Uterus (tissue), 4 donors: ENCODE results near the gene CMC2. TPM values are rescaled to one million over a fixed set of nuclear protein-coding genes. Genes with fewer than 3 reads are reported as not detected.

Experiments
- DNase-seq, 2 donors: peaks; one replicate each; pipeline ENCODE4 v3.0.0-alpha.2; 2019 to 2020
- H3K27ac ChIP-seq, 2 donors: fragments of 200-600 bp; sonication (generic); 1 replicate in 1 of 2; 2 replicates in 1 of 2; pipeline ENCODE4 v1.5.1; 2016 to 2018
- H3K27me3 ChIP-seq, 2 donors: fragments of 200-600 bp; sonication (generic); one replicate each; pipeline ENCODE4 v1.5.1; 2018 to 2019; ENCODE audit warnings: control low read depth in 1 of 2
- H3K36me3 ChIP-seq, 2 donors: fragments of 200-600 bp; sonication (generic); one replicate each; pipeline ENCODE4 v1.5.1; 2019; ENCODE audit warnings: control low read depth in 1 of 2
- H3K4me1 ChIP-seq, 2 donors: fragments of 200-600 bp; sonication (generic); one replicate each; pipeline ENCODE4 v1.5.1; 2018 to 2019; ENCODE audit warnings: control low read depth in 1 of 2
- H3K4me3 ChIP-seq, 2 donors: fragments of 200-600 bp; sonication (generic); 1 replicate in 1 of 2; 2 replicates in 1 of 2; pipeline ENCODE4 v1.5.1; 2018 to 2019; ENCODE audit warnings: mild to moderate bottlenecking in 1 of 2
- H3K9me3 ChIP-seq, 2 donors: fragments of 200-600 bp; sonication (generic); one replicate each; pipeline ENCODE4 v1.5.1; 2019; ENCODE audit warnings: control low read depth in 1 of 2
- CTCF ChIP-seq, 4 experiments: fragments of 200-600 bp in 2 of 4; fragments of 450-650 bp in 2 of 4; sonication (generic) in 2 of 4; IDR thresholded peaks; one replicate each; pipeline ENCODE4 v1.5.1; 2016 to 2019; ENCODE audit warnings: antibody characterized with exemption in 4 of 4, mild to moderate bottlenecking in 2 of 4, moderate library complexity in 1 of 4
- POLR2A ChIP-seq, 2 donors: fragments of 450-650 bp; IDR thresholded peaks; one replicate each; pipeline ENCODE4 v1.6.1; 2016; ENCODE audit warnings: antibody characterized with exemption in 2 of 2, mild to moderate bottlenecking in 1 of 2, moderate library complexity in 1 of 2
- intact Hi-C: fragments of 100-400 bp; cut with DNase I; formaldehyde crosslinking; loops from one replicate; pipeline ENCODE4 v1.15.1; 2023; ENCODE audit warnings: low total_unique reads
- total RNA-seq, 4 donors: library from RNA; depleted of rRNA in 3 of 4; stranded (reverse); fragments of >200 nt in 3 of 4; gene quantifications; one replicate each; pipeline versions ENCODE4 v1.1.0 to v1.2.4, GENCODE V29; 2014 to 2023
- donor health status: DM: yes; HTN: yes; CAD: no.

The CMC2 gene
- total RNA-seq, 4 donors from 2014 or later = 1.5 to 204 (median 23.6) TPM

- intact Hi-C loops = no loop called here
- Histone ChIP-seq H3K4me1 (no peaks in the 10 kb centered on the region), H3K9me3 (no peaks in the 10 kb centered on the region), H3K27ac (no peak overlapping the region), H3K36me3 (no peaks in the 10 kb centered on the region), H3K27me3 (no peaks in the 10 kb centered on the region), H3K4me3 (no peak overlapping the region)
- DNase-seq = no peak
- TF ChIP-seq POLR2A (IDR thresholded peaks at IDR 0.05) = no peak
- no peak for TF ChIP-seq CTCF (IDR thresholded peaks at IDR 0.05)
These were observed 23.4 kb upstream of the CMC2 start for GRCh38 chr16:81029930-81030604.

- no peaks in the 10 kb centered on the region for H3K4me1 ChIP-seq
- intact Hi-C loops = no loop called here
- H3K36me3 ChIP-seq = no peaks in the 10 kb centered on the region
- H3K4me3 ChIP-seq = no peak overlapping the region
- H3K27ac ChIP-seq = no peak overlapping the region
- H3K9me3 ChIP-seq = no peaks in the 10 kb centered on the region
- no peak for DNase-seq
- TF ChIP-seq CTCF (IDR thresholded peaks at IDR 0.05) (no peak), POLR2A (IDR thresholded peaks at IDR 0.05) (no peak)
- no peaks in the 10 kb centered on the region for H3K27me3 ChIP-seq
These were observed 19.7 kb upstream of the CMC2 start for GRCh38 chr16:81026429-81026828.

- Histone ChIP-seq H3K9me3 (no peaks in the 10 kb centered on the region), H3K36me3 (no peaks in the 10 kb centered on the region)
- intact Hi-C loops = no loop called here
These were observed 11.8 kb upstream of the CMC2 start for GRCh38 chr16:81018496-81018895.

GRCh38 chr16:81014672-81015071 is 8.0 kb upstream of the CMC2 start:
- H3K4me3 ChIP-seq = no peak overlapping the region
- TF ChIP-seq POLR2A (IDR thresholded peaks at IDR 0.05) (no peak), CTCF (IDR thresholded peaks at IDR 0.05) (no peak)
- no peaks in the 10 kb centered on the region for H3K4me1 ChIP-seq
- intact Hi-C loops = no loop called here
- no peak overlapping the region for H3K27ac ChIP-seq
- DNase-seq = no peak
- H3K27me3 ChIP-seq = no peaks in the 10 kb centered on the region
- no peaks in the 10 kb centered on the region for H3K36me3 ChIP-seq
- no peaks in the 10 kb centered on the region for H3K9me3 ChIP-seq

More at GRCh38 chr16:81018496-81018895, 11.8 kb upstream of the CMC2 start:
- DNase-seq = no peak
- no peaks in the 10 kb centered on the region for H3K4me1 ChIP-seq
- H3K4me3 ChIP-seq = no peak overlapping the region
- no peak overlapping the region for H3K27ac ChIP-seq
- TF ChIP-seq POLR2A (IDR thresholded peaks at IDR 0.05) = no peak
- no peak for TF ChIP-seq CTCF (IDR thresholded peaks at IDR 0.05)
- H3K27me3 ChIP-seq = no peaks in the 10 kb centered on the region

- H3K4me1 ChIP-seq = no peaks in the 10 kb centered on the region
- no peak for DNase-seq
- intact Hi-C loops = no loop called here
- TF ChIP-seq CTCF (IDR thresholded peaks at IDR 0.05) (no peak), POLR2A (IDR thresholded peaks at IDR 0.05) (no peak)
- H3K4me3 ChIP-seq = no peak overlapping the region
- no peaks in the 10 kb centered on the region for H3K36me3 ChIP-seq
- no peaks in the 10 kb centered on the region for H3K27me3 ChIP-seq
- H3K27ac ChIP-seq = no peak overlapping the region
- no peaks in the 10 kb centered on the region for H3K9me3 ChIP-seq
These were observed 6.3 kb upstream of the CMC2 start for GRCh38 chr16:81012974-81013373.
